WTC11 (cell line): ENCODE data around the gene DNAJC24. TPM values are rescaled to one million over a fixed set of nuclear protein-coding genes. Genes with fewer than 3 reads are reported as not detected.

Experiments
- ATAC-seq: fragments of 200-7000 bp; cut with Tn5 transposase; 2 replicates; pipeline ENCODE4 v1.10.0; 2021; ENCODE audit warnings: mild to moderate bottlenecking, moderate library complexity
- CTCF ChIA-PET: fragments of 300-600 bp; sonication (Branson Sonifier 250); formaldehyde crosslinking; loops from one replicate; lab custom pipeline; 2021; ENCODE audit warnings: antibody characterized with exemption; lab: Charles Lee
- POLR2A ChIA-PET: fragments of 350-600 bp; sonication (Branson Sonifier 250); formaldehyde crosslinking; loops from one replicate; lab custom pipeline; 2021; ENCODE audit warnings: antibody characterized with exemption; lab: Charles Lee
- DNase-seq: peaks from one replicate; pipeline ENCODE4 v3.0.0; 2021; ENCODE audit warnings: low spot score
- H3K27ac Mint-ChIP-seq: 2 replicates; pipeline ENCODE4 v1.8.0; 2021; ENCODE audit warnings: mixed read lengths
- H3K27me3 Mint-ChIP-seq: 2 replicates; pipeline ENCODE4 v1.8.0; 2021; ENCODE audit warnings: low read depth, mild to moderate bottlenecking, moderate library complexity, mixed read lengths
- H3K36me3 Mint-ChIP-seq: 2 replicates; pipeline ENCODE4 v1.8.0; 2021; ENCODE audit warnings: mixed read lengths
- H3K4me1 Mint-ChIP-seq: 2 replicates; pipeline ENCODE4 v1.8.0; 2022; ENCODE audit warnings: mixed read lengths
- H3K4me3 Mint-ChIP-seq: 2 replicates; pipeline ENCODE4 v1.8.0; 2021; ENCODE audit warnings: mild to moderate bottlenecking, moderate library complexity, mixed read lengths
- H3K9me3 Mint-ChIP-seq: 2 replicates; pipeline ENCODE4 v1.8.0; 2021; ENCODE audit warnings: mixed read lengths
- ATF2 ChIP-seq: sonication (generic); formaldehyde crosslinking; IDR thresholded peaks from 2 replicates; pipeline ENCODE4 v1.8.1; 2022; ENCODE audit warnings: low read depth, missing genetic modification reagents, borderline replicate concordance
- CTCF ChIP-seq: fragments of 200-600 bp; IDR thresholded peaks from 2 replicates; pipeline ENCODE4 v1.8.0; 2022; ENCODE audit warnings: antibody characterized with exemption
- E2F1 ChIP-seq: sonication (generic); formaldehyde crosslinking; IDR thresholded peaks from 2 replicates; pipeline ENCODE4 v1.8.0; 2022; ENCODE audit warnings: mild to moderate bottlenecking, missing genetic modification reagents
- ELF4 ChIP-seq: sonication (generic); formaldehyde crosslinking; IDR thresholded peaks from 2 replicates; pipeline ENCODE4 v1.8.1; 2022; ENCODE audit warnings: low read depth, mild to moderate bottlenecking, moderate library complexity, missing genetic modification reagents
- EMX1 ChIP-seq: fragments of 250-450 bp; sonication (Bioruptor Pico); IDR thresholded peaks from 2 replicates; pipeline ENCODE4 v1.8.0; 2021; ENCODE audit warnings: mild to moderate bottlenecking
- ETV6 ChIP-seq: sonication (generic); formaldehyde crosslinking; IDR thresholded peaks from 2 replicates; pipeline ENCODE4 v1.8.1; 2022; ENCODE audit warnings: mild to moderate bottlenecking, missing genetic modification reagents
- FOXK1 ChIP-seq: sonication (generic); formaldehyde crosslinking; IDR thresholded peaks from 2 replicates; pipeline ENCODE4 v1.8.0; 2022; ENCODE audit warnings: mild to moderate bottlenecking, moderate library complexity, missing genetic modification reagents
- NFE2L1 ChIP-seq: sonication (generic); formaldehyde crosslinking; IDR thresholded peaks from 2 replicates; pipeline ENCODE4 v1.8.1; 2023; ENCODE audit warnings: missing genetic modification reagents
- NR3C1 ChIP-seq: sonication (generic); formaldehyde crosslinking; conservative IDR thresholded peaks from 2 replicates; pipeline ENCODE4 v1.8.1; 2023; ENCODE audit warnings: low read depth, mild to moderate bottlenecking, missing genetic modification reagents
- PRDM15 ChIP-seq: sonication (generic); formaldehyde crosslinking; IDR thresholded peaks from 2 replicates; pipeline ENCODE4 v1.8.0; 2022; ENCODE audit warnings: missing genetic modification reagents
- PRRX2 ChIP-seq: fragments of 250-450 bp; sonication (Bioruptor Pico); IDR thresholded peaks from 2 replicates; pipeline ENCODE4 v1.8.0; 2021; ENCODE audit warnings: mild to moderate bottlenecking
- ZNF121 ChIP-seq: sonication (generic); formaldehyde crosslinking; IDR thresholded peaks from 2 replicates; pipeline ENCODE4 v1.8.0; 2023; ENCODE audit warnings: missing genetic modification reagents
- ZNF138 ChIP-seq: sonication (generic); formaldehyde crosslinking; conservative IDR thresholded peaks from 2 replicates; pipeline ENCODE4 v1.8.1; 2022; ENCODE audit warnings: mild to moderate bottlenecking, moderate library complexity, missing genetic modification reagents
- ZNF532 ChIP-seq: fragments of 250-450 bp; sonication (Bioruptor Pico); IDR thresholded peaks from 2 replicates; pipeline ENCODE4 v1.9.0; 2021; ENCODE audit warnings: mild to moderate bottlenecking, borderline replicate concordance
- total RNA-seq: library from RNA; stranded (reverse); gene quantifications from 3 replicates; pipeline ENCODE4 v1.2.3, GENCODE V29; 2021
- TF ChIP-seq, protein P1 (sequence below): sonication (generic); formaldehyde crosslinking; IDR thresholded peaks from 2 replicates; pipeline ENCODE4 v1.8.1; 2023; ENCODE audit warnings: mild to moderate bottlenecking, missing genetic modification reagents

DNAJC24 gene
- total RNA-seq, 1 experiment from 2014 or later = 15.4 TPM

DNA sequence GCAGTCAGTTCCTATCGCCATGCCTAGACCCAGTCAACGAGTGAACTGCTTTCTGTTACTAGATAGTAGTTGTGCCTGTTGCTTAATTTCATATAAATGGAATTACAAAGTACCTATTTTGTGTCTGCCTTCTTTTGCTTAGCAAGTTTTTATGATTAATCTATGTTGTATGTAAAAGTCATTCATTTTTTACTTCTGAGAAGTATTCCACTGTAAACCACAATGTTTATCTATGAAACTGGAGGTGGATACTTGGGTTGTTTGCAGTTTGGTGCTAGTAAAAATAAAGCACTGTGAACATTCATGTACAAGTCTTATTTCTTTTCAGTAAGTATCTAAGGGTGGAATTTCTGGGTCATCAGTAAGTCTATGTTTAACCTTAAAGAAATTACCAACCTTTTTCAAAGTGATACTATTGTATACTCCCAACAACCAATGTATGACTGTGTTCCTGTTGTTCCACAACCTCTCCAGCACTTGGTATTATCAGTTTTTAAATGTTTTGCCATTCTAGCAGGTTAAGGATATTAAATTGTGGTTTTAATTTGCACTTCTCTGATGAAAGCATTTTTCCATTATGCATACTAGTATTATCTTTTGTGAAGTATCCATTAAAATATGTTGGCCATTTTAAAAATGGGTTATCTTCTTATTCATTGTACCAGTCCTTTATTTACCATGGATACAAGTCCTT, 68.2 kb downstream of the DNAJC24 start:
- POLR2A ChIA-PET = no interaction called here
- Mint-ChIP-seq H3K4me3 (no peak overlapping the region), H3K36me3 (no peaks in the 10 kb centered on the region), H3K27me3 (no peaks in the 10 kb centered on the region), H3K4me1 (peaks cover 15% of the 10 kb centered on the region), H3K9me3 (no peaks in the 10 kb centered on the region), H3K27ac (no peak overlapping the region)
- DNase-seq = no peak
- TF ChIP-seq ETV6 (CRISPR knock-in tag) = no peak
- TF ChIP-seq, protein P1, sequence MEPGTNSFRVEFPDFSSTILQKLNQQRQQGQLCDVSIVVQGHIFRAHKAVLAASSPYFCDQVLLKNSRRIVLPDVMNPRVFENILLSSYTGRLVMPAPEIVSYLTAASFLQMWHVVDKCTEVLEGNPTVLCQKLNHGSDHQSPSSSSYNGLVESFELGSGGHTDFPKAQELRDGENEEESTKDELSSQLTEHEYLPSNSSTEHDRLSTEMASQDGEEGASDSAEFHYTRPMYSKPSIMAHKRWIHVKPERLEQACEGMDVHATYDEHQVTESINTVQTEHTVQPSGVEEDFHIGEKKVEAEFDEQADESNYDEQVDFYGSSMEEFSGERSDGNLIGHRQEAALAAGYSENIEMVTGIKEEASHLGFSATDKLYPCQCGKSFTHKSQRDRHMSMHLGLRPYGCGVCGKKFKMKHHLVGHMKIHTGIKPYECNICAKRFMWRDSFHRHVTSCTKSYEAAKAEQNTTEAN = no peak
- no peak for TF ChIP-seq NFE2L1 (CRISPR knock-in tag)
- TF ChIP-seq ZNF532 (CRISPR knock-in tag) = no peak
- no peak for TF ChIP-seq CTCF
- TF ChIP-seq EMX1 (CRISPR knock-in tag) = no peak
- no peak for TF ChIP-seq PRRX2 (CRISPR knock-in tag)
- TF ChIP-seq ATF2 = no peak
- no peak for TF ChIP-seq NR3C1 (CRISPR knock-in tag)
- no peak for TF ChIP-seq ZNF138 (CRISPR knock-in tag)
- no peak for TF ChIP-seq E2F1 (CRISPR knock-in tag)
- TF ChIP-seq ZNF121 = no peak
- no peak for TF ChIP-seq FOXK1 (CRISPR knock-in tag)
- TF ChIP-seq PRDM15 (CRISPR knock-in tag) = no peak
- no peak for TF ChIP-seq ELF4
- TF ChIP-seq, all 79 proteins: peak for 0
- no peak for ATAC-seq
- CTCF ChIA-PET = no interaction called here
